ENCODE data around the gene MARVELD2.
"Not testable (repeated sequence)": the region's sequence is repeated elsewhere in the genome, so short reads cannot be mapped to it uniquely, and the experiment has no call there.

The MARVELD2 gene

DNA sequence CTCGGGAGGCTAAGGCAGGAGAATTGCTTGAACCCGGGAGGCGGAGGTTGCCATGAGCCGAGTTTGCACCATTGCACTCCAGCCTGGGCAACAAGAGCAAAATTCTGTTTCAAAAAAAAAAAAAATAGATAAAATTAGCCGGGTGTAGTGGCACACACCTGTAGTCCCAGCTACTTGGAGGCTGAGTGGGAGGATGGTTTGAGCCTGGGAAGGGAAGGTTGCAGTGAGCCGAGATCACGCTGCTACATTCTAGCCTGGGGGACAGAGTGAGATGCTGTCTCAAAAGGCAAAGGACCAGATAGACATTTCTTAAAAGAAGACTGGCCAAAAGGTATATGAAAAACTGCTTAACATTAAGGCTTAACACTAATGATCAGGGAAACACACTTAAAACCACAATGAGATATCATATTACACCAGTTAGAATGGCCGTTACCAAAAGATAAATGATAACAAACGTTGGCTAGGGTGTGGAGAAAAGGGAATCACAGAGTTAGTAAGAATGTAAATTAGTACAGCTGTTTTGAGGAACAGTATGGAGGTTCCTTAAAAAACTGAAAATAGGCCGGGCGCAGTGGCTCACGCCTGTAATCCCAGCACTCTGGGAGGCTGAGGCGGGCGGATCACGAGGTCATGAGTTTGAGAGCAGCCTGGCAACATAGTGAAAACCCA is 10.1 kb upstream of the MARVELD2 start:
- DNase-seq (ENCODE audit: low read depth, low spot score), result no peak
- Histone ChIP-seq H3K36me3 (ENCODE audit: control insufficient read depth, insufficient read depth, low read length) (no peaks in the 10 kb centered on the region), H3K4me3 (ENCODE audit: low read length) (no peak overlapping the region), H3K27me3 (ENCODE audit: control insufficient read depth, insufficient read depth, low read length) (no peaks in the 10 kb centered on the region), H3K27ac (ENCODE audit: low read length) (no peak overlapping the region), H3K9me3 (ENCODE audit: control insufficient read depth, insufficient read depth, low read length) (no peaks in the 10 kb centered on the region), H3K4me1 (ENCODE audit: control insufficient read depth, insufficient read depth, low read length) (no peaks in the 10 kb centered on the region)
- no CpG with 5 or more reads among the region's 15 CpGs for WGBS (ENCODE audit: insufficient coverage, insufficient read length)

DNA sequence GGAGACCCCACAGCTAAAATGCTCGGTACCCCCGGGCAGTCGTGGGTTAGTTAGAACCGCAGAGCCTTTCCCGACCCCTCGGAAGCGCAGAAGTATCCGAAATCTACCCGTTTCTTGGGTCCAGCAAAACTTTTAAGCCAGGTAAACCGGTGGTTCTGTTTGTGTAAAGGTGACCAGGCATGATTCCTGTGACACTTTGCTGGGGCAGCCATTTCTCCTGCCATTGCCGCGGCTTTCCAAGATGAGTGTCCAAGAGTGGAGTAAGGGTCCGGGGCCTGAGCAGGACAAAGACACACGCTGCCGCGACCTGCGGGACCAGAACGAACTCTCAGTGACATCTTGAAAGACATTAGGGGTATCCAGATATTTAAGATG is 655 bp downstream of the MARVELD2 start:
- WGBS (ENCODE audit: insufficient coverage, insufficient read length), result no CpG with 5 or more reads among the region's 18 CpGs
- Histone ChIP-seq H3K9me3 (ENCODE audit: control insufficient read depth, insufficient read depth, low read length) (no peaks in the 10 kb centered on the region), H3K4me3 (ENCODE audit: low read length) (peak overlapping the region; percentile 88), H3K36me3 (ENCODE audit: control insufficient read depth, insufficient read depth, low read length) (peaks cover 5% of the 10 kb centered on the region; the same call in 1 of the 2 replicates), H3K27ac (ENCODE audit: low read length) (no peak overlapping the region), H3K4me1 (ENCODE audit: control insufficient read depth, insufficient read depth, low read length) (no peaks in the 10 kb centered on the region), H3K27me3 (ENCODE audit: control insufficient read depth, insufficient read depth, low read length) (no peaks in the 10 kb centered on the region)
- no peak for DNase-seq (ENCODE audit: low read depth, low spot score)

DNA sequence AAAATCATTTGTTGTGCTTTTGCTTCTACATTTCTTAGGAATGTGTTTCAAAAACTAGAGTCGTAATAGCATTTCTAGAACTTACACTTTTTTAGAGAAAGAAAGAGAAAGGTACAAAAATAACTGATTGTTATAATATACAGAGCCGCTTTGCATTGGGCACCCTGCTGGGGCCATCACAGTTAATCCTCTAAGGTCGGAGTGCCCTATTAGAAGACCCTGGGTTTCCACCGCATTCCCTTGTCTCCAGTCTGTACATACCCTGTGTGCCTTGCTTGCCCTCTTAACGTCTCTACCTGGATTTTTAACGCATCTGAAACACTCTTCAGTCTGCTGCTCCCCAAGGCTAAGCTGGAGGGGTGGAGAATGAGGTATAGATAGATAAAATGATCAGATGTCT is 1.3 kb downstream of the MARVELD2 start:
- peak overlapping the region; percentile 88; the same call in 1 of the 2 replicates for H3K4me3 ChIP-seq (ENCODE audit: low read length)
- H3K36me3 ChIP-seq (ENCODE audit: control insufficient read depth, insufficient read depth, low read length), result peaks cover 5% of the 10 kb centered on the region; the same call in 1 of the 2 replicates
- no peaks in the 10 kb centered on the region for H3K4me1 ChIP-seq (ENCODE audit: control insufficient read depth, insufficient read depth, low read length)
- no peaks in the 10 kb centered on the region for H3K27me3 ChIP-seq (ENCODE audit: control insufficient read depth, insufficient read depth, low read length)
- no CpG with 5 or more reads among the region's 6 CpGs for WGBS (ENCODE audit: insufficient coverage, insufficient read length)
- no peak overlapping the region for H3K27ac ChIP-seq (ENCODE audit: low read length)
- no peaks in the 10 kb centered on the region for H3K9me3 ChIP-seq (ENCODE audit: control insufficient read depth, insufficient read depth, low read length)
- no peak for DNase-seq (ENCODE audit: low read depth, low spot score)

DNA sequence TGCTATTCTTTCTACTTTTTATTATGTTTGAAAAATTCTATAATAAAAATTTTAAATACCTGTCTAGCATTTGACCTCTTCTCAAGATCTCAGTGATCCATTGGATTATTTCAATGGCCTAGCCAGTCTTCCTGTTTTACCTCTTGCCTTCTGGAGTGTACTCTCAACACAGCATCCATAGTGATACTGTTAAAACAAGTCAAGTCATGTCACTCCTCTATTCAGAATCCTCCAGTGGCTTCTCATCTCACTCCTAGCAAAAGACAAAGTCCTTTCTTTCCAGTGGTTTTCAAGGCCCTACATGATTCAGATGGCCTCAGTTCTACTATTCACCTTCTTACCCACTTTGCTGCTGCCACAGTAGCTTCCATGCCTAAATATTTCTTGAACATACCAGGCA is 1.8 kb downstream of the MARVELD2 start:
- no peak for DNase-seq (ENCODE audit: low read depth, low spot score)
- Histone ChIP-seq H3K4me3 (ENCODE audit: low read length) (no peak overlapping the region), H3K36me3 (ENCODE audit: control insufficient read depth, insufficient read depth, low read length) (peaks cover 5% of the 10 kb centered on the region; the same call in 1 of the 2 replicates), H3K9me3 (ENCODE audit: control insufficient read depth, insufficient read depth, low read length) (no peaks in the 10 kb centered on the region), H3K27ac (ENCODE audit: low read length) (no peak overlapping the region), H3K27me3 (ENCODE audit: control insufficient read depth, insufficient read depth, low read length) (no peaks in the 10 kb centered on the region), H3K4me1 (ENCODE audit: control insufficient read depth, insufficient read depth, low read length) (no peaks in the 10 kb centered on the region)

DNA sequence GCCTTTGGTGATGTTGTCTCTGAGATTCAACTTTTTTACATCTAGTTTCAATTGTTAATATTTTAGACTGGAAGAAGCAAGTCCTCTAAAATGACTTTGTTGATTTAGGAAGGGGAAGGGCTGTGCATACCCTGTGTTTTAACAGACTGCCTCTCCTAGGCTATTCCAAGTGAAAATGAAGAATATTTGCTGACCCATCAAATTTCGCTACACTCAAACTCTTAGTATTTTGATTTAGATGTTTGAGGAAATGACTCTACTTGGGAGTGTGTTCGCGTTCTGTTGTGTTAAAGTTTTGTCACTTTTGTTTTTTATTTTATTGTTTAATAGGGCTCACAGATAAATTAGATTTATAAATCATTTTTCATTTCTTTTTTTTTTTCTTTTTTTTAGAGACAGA is 3.6 kb downstream of the MARVELD2 start:
- H3K4me3 ChIP-seq (ENCODE audit: low read length), result no peak overlapping the region

DNA sequence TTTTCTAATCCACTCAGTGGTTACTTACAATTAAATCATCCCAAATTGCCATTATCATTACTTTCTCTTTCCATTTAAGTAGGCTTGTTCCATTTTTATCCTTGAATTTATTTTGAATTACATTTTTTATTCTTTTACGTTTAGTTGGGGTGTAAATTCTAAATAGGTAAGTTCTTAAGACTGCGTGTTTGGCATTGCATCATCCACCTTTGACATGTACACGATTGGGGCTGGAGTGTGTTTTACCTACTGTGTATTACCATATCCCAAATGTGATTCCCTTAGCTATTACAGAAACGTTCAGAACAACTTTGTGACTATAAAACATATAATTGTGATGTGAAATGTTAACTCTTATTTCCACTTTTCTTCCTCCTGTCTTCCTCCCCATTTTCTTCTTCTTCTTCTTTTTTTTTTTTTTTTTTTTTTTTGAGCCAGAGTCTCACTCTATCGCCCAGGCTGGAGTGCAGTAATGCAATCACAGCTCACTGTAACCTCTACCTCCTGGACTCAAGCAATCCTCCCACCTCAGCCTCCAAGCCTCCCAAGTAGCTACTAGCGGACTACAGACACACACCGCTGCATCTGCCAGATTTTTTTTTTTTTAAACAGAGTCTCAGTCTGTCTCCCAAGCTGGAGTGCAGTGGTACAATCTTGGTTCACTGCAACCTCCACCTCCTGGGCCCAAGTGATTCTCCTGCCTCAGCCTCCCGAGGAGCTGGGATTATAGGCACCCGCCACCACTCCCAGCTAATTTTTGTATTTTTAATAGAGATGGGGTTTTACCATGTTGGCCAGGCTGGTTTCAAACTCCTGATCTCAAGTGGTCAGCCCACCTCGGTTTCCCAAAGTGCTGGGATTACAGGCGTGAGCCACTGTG is 16.7 kb downstream of the MARVELD2 start:
- no peak overlapping the region for H3K4me3 ChIP-seq (ENCODE audit: low read length)

More for the DNA sequence above, 3.6 kb downstream of the MARVELD2 start:
- no peak for DNase-seq (ENCODE audit: low read depth, low spot score)
- peaks cover 5% of the 10 kb centered on the region; the same call in 1 of the 2 replicates for H3K36me3 ChIP-seq (ENCODE audit: control insufficient read depth, insufficient read depth, low read length)
- WGBS (ENCODE audit: insufficient coverage, insufficient read length), result no CpG with 5 or more reads among the region's 3 CpGs
- no peaks in the 10 kb centered on the region for H3K27me3 ChIP-seq (ENCODE audit: control insufficient read depth, insufficient read depth, low read length)
- no peaks in the 10 kb centered on the region for H3K4me1 ChIP-seq (ENCODE audit: control insufficient read depth, insufficient read depth, low read length)
- no peaks in the 10 kb centered on the region for H3K9me3 ChIP-seq (ENCODE audit: control insufficient read depth, insufficient read depth, low read length)
- H3K27ac ChIP-seq (ENCODE audit: low read length), result no peak overlapping the region

DNA sequence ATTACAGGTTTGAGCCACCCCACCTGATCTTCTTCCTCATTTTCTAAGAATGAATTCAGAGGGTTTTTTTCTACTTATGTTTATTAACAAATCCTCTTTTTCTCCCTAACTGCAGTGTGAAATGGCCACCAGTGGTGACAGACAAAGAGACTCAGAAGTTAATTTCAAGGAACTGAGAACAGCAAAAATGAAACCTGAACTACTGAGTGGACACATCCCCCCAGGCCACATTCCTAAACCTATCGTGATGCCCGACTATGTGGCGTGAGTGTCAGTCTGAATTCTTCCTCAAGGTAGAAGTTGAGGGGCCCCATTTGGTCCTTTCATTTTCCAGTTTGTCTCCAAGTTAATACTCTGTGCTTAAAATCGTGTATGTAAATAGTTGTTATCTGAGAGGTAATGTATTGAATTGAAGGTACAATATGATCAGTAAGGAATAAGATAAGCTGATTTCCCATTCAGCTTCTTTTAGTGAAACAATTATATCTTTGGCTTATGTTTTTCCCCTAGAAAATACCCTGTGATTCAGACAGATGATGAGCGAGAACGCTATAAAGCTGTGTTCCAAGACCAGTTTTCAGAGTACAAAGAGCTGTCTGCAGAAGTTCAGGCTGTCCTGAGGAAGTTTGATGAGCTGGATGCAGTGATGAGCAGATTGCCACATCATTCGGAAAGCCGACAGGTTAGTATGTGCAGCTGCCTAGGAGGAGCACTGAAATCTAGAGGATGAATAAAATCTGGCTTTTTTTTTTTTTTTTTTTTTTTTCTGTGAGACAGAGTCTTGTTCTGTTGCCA is 17.7 kb downstream of the MARVELD2 start:
- WGBS (ENCODE audit: insufficient coverage, insufficient read length), result no CpG with 5 or more reads among the region's 8 CpGs
- H3K27ac ChIP-seq (ENCODE audit: low read length), result no peak overlapping the region
- H3K9me3 ChIP-seq (ENCODE audit: control insufficient read depth, insufficient read depth, low read length), result no peaks in the 10 kb centered on the region
- H3K4me1 ChIP-seq (ENCODE audit: control insufficient read depth, insufficient read depth, low read length), result no peaks in the 10 kb centered on the region
- peaks cover 6% of the 10 kb centered on the region; the same call in 1 of the 2 replicates for H3K36me3 ChIP-seq (ENCODE audit: control insufficient read depth, insufficient read depth, low read length)
- H3K4me3 ChIP-seq (ENCODE audit: low read length), result no peak overlapping the region
- H3K27me3 ChIP-seq (ENCODE audit: control insufficient read depth, insufficient read depth, low read length), result no peaks in the 10 kb centered on the region
- no peak for DNase-seq (ENCODE audit: low read depth, low spot score)

More for the DNA sequence above, 16.7 kb downstream of the MARVELD2 start:
- no CpG with 5 or more reads among the region's 11 CpGs for WGBS (ENCODE audit: insufficient coverage, insufficient read length)
- peaks cover 6% of the 10 kb centered on the region; the same call in 1 of the 2 replicates for H3K36me3 ChIP-seq (ENCODE audit: control insufficient read depth, insufficient read depth, low read length)
- H3K9me3 ChIP-seq (ENCODE audit: control insufficient read depth, insufficient read depth, low read length), result no peaks in the 10 kb centered on the region
- H3K27ac ChIP-seq (ENCODE audit: low read length), result no peak overlapping the region
- H3K27me3 ChIP-seq (ENCODE audit: control insufficient read depth, insufficient read depth, low read length), result no peaks in the 10 kb centered on the region
- H3K4me1 ChIP-seq (ENCODE audit: control insufficient read depth, insufficient read depth, low read length), result no peaks in the 10 kb centered on the region
- no peak for DNase-seq (ENCODE audit: low read depth, low spot score)

DNA sequence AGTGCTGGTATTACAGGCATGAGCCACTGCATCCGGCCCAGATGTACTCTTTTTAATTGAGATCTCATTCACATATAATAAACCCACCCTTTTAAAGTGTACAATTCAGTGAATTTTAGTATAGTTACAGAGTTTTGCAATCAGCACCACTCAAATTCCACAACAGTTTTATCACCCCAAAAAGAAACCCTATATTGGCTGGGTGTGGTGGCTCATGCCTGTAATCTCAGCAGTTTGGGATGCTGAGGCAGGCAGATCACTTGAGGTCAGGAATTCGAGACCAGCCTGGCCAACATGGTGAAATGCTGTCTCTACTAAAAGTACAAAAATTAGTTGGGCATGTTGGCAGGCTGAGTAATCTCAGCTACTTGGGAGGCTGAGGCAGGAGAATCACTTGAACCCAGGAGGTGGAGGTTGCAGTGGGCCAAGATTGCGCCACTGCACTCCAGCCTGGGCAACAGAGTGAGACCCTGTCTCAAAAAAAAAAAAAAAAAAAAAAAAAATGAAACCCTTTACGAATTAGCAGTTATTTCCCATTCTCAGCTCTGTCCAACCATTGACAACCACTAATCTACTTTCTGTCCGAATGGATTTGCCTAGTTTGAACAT is 20.5 kb downstream of the MARVELD2 start:
- H3K9me3 ChIP-seq (ENCODE audit: control insufficient read depth, insufficient read depth, low read length), result not testable (repeated sequence)

DNA sequence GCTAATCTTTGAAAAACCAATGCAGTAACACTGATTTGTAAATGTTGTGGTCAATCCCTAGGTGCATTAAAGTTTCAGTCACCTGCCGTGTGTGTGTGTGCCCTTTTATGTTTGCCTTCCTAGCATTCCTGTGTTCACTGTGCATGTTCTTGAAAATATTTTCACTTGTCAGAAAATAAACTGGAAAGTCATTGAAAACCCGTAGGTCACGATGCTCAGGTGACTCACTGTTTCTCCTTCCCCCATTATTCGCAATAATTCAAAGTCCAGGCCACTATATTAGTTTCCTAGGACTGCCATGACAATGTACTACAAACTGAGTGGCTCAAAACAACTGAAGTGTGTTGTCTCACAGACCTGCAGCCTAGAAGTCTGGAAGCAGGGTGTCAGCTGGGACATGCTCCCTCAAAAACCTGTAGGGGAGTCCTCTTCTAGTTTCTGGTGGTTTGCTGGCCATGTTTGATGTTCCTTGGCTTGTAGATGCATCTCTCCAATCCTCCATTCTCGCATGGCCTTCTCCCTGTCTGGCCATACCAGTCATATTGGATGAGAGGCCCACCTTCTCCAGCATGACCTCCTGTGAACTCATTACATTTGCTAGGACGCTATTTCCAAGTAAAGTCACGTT is 29.3 kb downstream of the MARVELD2 start:
- no peak for DNase-seq (ENCODE audit: low read depth, low spot score)
- Histone ChIP-seq H3K4me1 (ENCODE audit: control insufficient read depth, insufficient read depth, low read length) (no peaks in the 10 kb centered on the region), H3K36me3 (ENCODE audit: control insufficient read depth, insufficient read depth, low read length) (no peaks in the 10 kb centered on the region), H3K4me3 (ENCODE audit: low read length) (no peak overlapping the region), H3K27me3 (ENCODE audit: control insufficient read depth, insufficient read depth, low read length) (no peaks in the 10 kb centered on the region), H3K27ac (ENCODE audit: low read length) (no peak overlapping the region), H3K9me3 (ENCODE audit: control insufficient read depth, insufficient read depth, low read length) (no peaks in the 10 kb centered on the region)
- WGBS (ENCODE audit: insufficient coverage, insufficient read length), result no CpG with 5 or more reads among the region's 7 CpGs

More for the DNA sequence above, 20.5 kb downstream of the MARVELD2 start:
- not testable (repeated sequence) for H3K27me3 ChIP-seq (ENCODE audit: control insufficient read depth, insufficient read depth, low read length); H3K4me3 ChIP-seq (ENCODE audit: low read length); DNase-seq (ENCODE audit: low read depth, low spot score); H3K27ac ChIP-seq (ENCODE audit: low read length); H3K4me1 ChIP-seq (ENCODE audit: control insufficient read depth, insufficient read depth, low read length); H3K36me3 ChIP-seq (ENCODE audit: control insufficient read depth, insufficient read depth, low read length)
- WGBS (ENCODE audit: insufficient coverage, insufficient read length), result no CpG with 5 or more reads among the region's 5 CpGs
